GM18907 (cell line): ENCODE results near the gene USP40.
A peak's percentile ranks its signal among the peaks of the same experiment; 100 is the strongest.

Experiments used
- ATAC-seq: cut with Tn5 transposase; IDR thresholded peaks from one replicate; pipeline ENCODE4 v1.9.1; 2021; ENCODE audit warnings: mild to moderate bottlenecking, moderate library complexity; ENCODE audit not compliant: unreplicated experiment

Gene USP40

GRCh38 chr2:233446606-233447305 lies 119.8 kb downstream of the USP40 start:
- ATAC-seq = no peak

- no peak for ATAC-seq
Observed at GRCh38 chr2:233446121-233446520, 120.5 kb downstream of the USP40 start.

GRCh38 chr2:233445152-233445830 lies 121.3 kb downstream of the USP40 start:
- no peak for ATAC-seq

- no peak for ATAC-seq
Observed at GRCh38 chr2:233444501-233444900, 122.1 kb downstream of the USP40 start.

GRCh38 chr2:233443511-233444183 lies 122.9 kb downstream of the USP40 start:
- peak; percentile 50 for ATAC-seq

- no peak for ATAC-seq
Observed at GRCh38 chr2:233442028-233442310, 124.6 kb downstream of the USP40 start.

GRCh38 chr2:233441161-233442027 lies 125.2 kb downstream of the USP40 start:
- no peak for ATAC-seq

GRCh38 chr2:233440714-233441113 lies 125.9 kb downstream of the USP40 start:
- no peak for ATAC-seq

GRCh38 chr2:233440314-233440713 lies 126.3 kb downstream of the USP40 start:
- ATAC-seq = no peak

GRCh38 chr2:233439191-233439590 lies 127.4 kb downstream of the USP40 start:
- no peak for ATAC-seq

GRCh38 chr2:233438573-233439147 lies 127.9 kb downstream of the USP40 start:
- ATAC-seq = no peak

- no peak for ATAC-seq
Observed at GRCh38 chr2:233437439-233437955, 129.1 kb downstream of the USP40 start.

- no peak for ATAC-seq
Observed at GRCh38 chr2:233436691-233437438, 129.7 kb downstream of the USP40 start.

GRCh38 chr2:233436191-233436581 lies 130.4 kb downstream of the USP40 start:
- ATAC-seq = no peak

- ATAC-seq = no peak
Observed at GRCh38 chr2:233435436-233436190, 131.0 kb downstream of the USP40 start.

GRCh38 chr2:233434666-233435330 lies 131.8 kb downstream of the USP40 start:
- no peak for ATAC-seq

- ATAC-seq = no peak
Observed at GRCh38 chr2:233433794-233434193, 132.8 kb downstream of the USP40 start.

GRCh38 chr2:233433029-233433428 lies 133.6 kb downstream of the USP40 start:
- no peak for ATAC-seq

GRCh38 chr2:233430651-233431050 lies 135.9 kb downstream of the USP40 start:
- ATAC-seq = no peak
